WERI-Rb-1 (cell line): Measurements from ENCODE around the gene KNDC1.

Source experiments
- DNase-seq: peaks from one replicate; pipeline ENCODE4 v3.0.0-alpha.2; 2020
- H3K27ac ChIP-seq: fragments of 250-450 bp; sonication (Bioruptor Pico); 2 replicates; pipeline ENCODE4 v1.5.1; 2020; ENCODE audit warnings: mild to moderate bottlenecking, moderate library complexity
- H3K27me3 ChIP-seq: fragments of 250-450 bp; sonication (Bioruptor Pico); 2 replicates; pipeline ENCODE4 v1.5.1; 2021; ENCODE audit warnings: mild to moderate bottlenecking, low read depth, moderate library complexity; ENCODE audit not compliant: insufficient read depth, severe bottlenecking
- H3K36me3 ChIP-seq: fragments of 250-450 bp; sonication (Bioruptor Pico); 2 replicates; pipeline ENCODE4 v1.5.1; 2020; ENCODE audit warnings: mild to moderate bottlenecking, moderate library complexity
- H3K4me3 ChIP-seq: 2 replicates; pipeline ENCODE4 v1.5.1; 2011; ENCODE audit warnings: low read depth, mild to moderate bottlenecking, control low read depth, low read length
- H3K9me3 ChIP-seq: fragments of 250-450 bp; sonication (Bioruptor Pico); 2 replicates; pipeline ENCODE4 v1.5.1; 2021; ENCODE audit warnings: mild to moderate bottlenecking, moderate library complexity; ENCODE audit not compliant: severe bottlenecking
- TF ChIP-seq, protein P1 (sequence below): IDR thresholded peaks from 2 replicates; pipeline ENCODE4 v1.5.1; 2011; ENCODE audit warnings: low read depth, mild to moderate bottlenecking, control low read depth, inconsistent platforms, low read length

Gene KNDC1

DNA sequence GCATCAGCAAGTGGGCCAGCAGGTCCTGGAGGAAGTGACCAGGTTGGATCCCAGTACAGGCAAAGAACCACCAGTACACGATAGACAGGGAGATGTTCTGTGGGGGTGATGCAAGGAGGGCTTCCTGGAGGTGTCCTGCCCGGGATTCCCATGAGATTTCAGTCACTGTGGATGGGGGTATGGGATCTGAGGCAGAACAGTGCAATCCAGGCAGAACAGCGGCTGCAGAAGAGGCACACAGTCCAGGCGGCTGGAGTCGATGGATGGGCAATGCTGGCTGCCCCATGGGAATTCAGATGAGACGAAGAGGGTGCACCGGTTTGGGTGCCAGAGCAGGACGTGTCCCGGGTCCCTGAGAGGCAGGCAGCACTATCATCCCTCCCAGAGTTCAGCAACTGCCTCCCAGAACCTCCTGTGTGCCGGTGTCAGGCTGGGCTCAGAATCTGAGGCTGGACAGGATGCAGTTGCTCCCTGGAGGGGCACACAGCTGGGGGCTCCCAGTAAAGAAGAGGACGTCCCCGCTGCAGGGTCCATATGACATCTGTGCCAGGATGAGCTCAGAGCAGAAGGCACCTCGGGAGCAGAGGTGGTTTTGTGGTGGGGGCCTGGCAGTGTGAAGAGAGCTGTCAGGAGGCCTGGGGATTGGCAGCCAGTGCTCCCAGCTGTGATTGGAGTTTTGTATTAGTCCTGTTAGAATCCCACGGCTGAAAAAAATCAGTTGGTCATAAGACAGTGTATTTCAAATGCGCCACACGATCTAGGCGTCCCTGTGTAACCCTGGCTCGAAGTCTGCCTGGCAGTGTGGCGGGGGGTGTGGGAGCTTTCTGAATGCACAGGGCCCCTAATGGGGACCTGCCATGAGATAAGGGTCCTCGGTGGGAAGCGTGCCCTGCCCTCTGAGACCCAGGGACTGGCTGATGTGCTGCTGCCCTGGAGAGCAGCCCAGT is 3.2 kb downstream of the KNDC1 start:
- DNase-seq = peak; percentile 4
- no peaks in the 10 kb centered on the region for H3K36me3 ChIP-seq
- TF ChIP-seq, protein P1, sequence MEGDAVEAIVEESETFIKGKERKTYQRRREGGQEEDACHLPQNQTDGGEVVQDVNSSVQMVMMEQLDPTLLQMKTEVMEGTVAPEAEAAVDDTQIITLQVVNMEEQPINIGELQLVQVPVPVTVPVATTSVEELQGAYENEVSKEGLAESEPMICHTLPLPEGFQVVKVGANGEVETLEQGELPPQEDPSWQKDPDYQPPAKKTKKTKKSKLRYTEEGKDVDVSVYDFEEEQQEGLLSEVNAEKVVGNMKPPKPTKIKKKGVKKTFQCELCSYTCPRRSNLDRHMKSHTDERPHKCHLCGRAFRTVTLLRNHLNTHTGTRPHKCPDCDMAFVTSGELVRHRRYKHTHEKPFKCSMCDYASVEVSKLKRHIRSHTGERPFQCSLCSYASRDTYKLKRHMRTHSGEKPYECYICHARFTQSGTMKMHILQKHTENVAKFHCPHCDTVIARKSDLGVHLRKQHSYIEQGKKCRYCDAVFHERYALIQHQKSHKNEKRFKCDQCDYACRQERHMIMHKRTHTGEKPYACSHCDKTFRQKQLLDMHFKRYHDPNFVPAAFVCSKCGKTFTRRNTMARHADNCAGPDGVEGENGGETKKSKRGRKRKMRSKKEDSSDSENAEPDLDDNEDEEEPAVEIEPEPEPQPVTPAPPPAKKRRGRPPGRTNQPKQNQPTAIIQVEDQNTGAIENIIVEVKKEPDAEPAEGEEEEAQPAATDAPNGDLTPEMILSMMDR = no peak

DNA sequence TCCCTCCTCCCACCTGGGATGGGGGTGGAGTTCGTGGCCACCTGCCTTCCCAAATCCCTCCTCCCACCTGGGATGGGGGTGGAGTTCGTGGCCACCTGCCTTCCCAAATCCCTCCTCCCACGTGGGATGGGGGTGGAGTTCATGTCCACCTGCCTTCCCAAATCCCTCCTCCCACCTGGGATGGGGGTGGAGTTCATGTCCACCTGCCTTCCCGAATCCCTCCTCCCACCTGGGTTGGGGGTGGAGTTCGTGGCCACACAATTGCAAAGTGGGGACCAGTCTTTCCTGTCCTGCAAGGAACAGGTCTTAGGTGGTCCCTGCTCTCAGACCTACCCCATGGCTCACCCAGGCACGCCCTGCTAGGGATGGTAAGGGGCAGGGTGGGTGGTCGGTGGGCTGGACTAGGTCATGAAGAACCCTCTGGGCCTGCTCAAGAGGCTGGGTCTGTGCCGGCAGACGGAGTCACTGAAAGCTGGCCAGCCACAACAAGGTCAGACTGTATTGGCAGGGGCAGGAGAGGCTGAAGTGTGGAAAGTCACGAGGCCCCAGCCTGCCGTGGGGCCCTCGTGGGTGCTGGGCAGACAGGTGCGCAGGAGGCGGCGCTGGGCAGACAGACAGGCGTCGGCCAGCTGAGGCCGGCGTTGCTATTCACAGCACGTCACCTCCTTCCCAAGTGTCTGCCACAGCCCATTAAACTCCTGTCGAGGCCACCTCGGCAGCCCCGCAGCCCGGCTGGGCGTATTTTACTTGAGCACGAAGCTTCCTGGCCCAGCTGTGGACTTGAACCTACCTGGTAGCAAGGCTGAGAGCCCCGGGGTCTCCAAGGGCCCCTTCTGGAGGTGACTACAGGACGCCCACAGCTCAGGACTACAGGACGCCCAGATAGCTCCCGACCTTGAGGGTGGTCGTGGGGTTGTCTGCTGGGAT is 4.1 kb downstream of the KNDC1 start:
- Histone ChIP-seq H3K9me3 (no peaks in the 10 kb centered on the region), H3K27ac (no peak overlapping the region), H3K27me3 (no peaks in the 10 kb centered on the region), H3K4me3 (no peak overlapping the region), H3K36me3 (no peaks in the 10 kb centered on the region)
- TF ChIP-seq, protein P1 = no peak
- DNase-seq = peak; percentile 3

More for the DNA sequence above, 3.2 kb downstream of the KNDC1 start:
- Histone ChIP-seq H3K27me3 (no peaks in the 10 kb centered on the region), H3K9me3 (no peaks in the 10 kb centered on the region), H3K27ac (no peak overlapping the region), H3K4me3 (no peak overlapping the region)

DNA sequence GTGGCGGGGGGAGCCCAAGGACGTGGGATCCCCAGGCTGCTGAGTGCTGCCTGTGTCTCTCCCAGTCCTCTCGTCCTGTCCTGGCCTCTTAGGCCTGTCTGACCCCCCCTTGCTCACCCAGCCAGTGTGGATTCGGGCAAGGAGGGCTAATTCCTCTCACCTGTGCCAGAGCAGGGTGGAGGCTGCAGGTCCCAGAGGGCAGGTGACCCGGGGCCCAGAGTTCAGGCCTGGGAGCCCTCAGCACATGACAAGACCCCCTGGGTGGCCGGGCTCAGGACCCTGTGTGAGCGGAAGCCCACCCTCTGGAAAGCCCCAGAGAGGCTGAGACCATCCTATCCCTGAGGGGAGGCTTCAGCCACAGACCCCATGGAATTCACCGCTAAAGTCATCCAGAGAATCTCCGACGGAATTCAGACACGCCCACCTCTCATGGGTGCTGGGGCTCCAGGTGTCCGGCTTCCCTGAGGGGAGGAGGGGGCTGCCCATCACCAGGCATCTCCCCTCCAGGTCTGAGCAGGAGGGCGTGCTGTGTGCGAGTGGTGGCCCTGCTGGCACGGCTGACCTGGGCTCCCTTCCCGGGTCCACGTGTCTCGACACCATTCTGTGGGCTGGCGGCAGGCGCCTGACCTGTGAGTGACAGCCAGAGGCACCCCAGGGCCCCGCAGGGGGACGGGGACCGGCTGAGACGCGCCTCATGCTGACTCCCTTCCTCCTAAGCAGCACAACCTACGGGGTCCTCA is 5.0 kb downstream of the KNDC1 start:
- no peak overlapping the region for H3K4me3 ChIP-seq
- H3K27me3 ChIP-seq = no peaks in the 10 kb centered on the region

DNA sequence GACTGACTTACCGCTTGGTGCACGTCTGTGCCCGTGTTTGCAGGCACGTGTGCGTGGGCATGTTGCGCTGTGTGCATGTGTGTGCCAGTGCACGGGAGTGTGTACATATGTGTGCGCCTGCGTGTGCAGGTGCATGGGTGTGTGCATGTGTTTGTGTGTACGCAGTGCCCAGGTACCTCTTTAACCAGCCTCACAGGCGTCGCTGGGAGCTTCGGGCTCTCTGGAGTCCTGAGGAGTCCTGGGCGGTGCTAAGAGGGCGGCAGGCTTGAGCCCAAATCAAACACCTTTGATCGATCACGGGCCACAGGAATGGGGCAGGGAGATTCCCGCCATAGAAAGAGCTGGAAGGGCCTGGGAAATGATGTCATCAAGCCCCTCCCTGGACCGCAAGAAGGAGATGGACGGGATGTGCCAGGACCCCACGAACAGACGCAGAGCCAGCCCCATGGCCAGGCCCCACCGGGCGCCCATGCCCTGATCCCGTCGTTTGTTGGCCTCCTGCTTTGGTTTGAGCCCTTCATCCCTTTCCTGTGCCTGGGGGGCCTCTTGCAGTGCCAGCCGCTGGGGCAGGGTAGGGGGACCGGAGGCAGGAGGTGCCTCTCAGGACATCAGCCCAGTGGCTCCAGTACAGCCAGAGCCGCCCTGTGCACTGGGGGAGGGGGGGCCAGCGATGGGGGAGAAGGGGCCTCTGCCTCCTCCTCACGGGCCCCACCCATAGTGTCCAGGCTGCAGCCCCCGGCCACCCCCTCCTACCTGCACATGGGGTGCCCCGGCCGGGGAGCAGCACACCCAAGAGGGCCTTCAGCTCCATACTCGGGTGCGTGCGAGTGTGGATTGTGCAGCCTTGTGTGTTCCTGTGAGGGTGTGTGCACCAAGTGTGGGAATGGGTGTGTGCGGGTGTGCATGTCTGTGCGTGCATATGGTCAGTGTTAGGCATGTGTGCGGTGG is 5.8 kb downstream of the KNDC1 start:
- no peaks in the 10 kb centered on the region for H3K9me3 ChIP-seq
- TF ChIP-seq, protein P1 = no peak
- H3K4me3 ChIP-seq = no peak overlapping the region
- H3K27me3 ChIP-seq = no peaks in the 10 kb centered on the region
- no peak for DNase-seq
- no peak overlapping the region for H3K27ac ChIP-seq
- no peaks in the 10 kb centered on the region for H3K36me3 ChIP-seq

More for the DNA sequence above, 5.0 kb downstream of the KNDC1 start:
- no peak for DNase-seq
- no peaks in the 10 kb centered on the region for H3K36me3 ChIP-seq
- no peak overlapping the region for H3K27ac ChIP-seq
- TF ChIP-seq, protein P1 = no peak
- H3K9me3 ChIP-seq = no peaks in the 10 kb centered on the region

DNA sequence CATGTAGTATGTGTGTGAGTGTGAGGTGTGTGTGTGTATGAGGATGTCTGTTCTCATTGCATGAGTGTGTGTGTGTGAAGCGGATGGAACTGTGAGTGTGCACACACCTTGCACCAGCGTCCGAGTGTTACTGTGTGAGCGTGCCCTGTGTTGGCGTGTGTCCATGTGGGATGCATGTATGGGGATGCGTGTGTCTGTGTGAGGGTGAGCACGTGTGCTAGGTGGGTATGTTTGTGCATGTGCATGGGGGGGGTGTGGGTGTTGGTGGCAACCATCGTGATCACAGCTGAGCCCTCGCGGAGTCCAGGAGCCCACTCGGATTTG is 6.4 kb downstream of the KNDC1 start:
- Histone ChIP-seq H3K27ac (no peak overlapping the region), H3K9me3 (no peaks in the 10 kb centered on the region), H3K27me3 (no peaks in the 10 kb centered on the region), H3K36me3 (no peaks in the 10 kb centered on the region), H3K4me3 (no peak overlapping the region)
- DNase-seq = no peak
- TF ChIP-seq, protein P1 = no peak
